ENCODE measurements around the gene LAMA3. TPM values are rescaled to one million over a fixed set of nuclear protein-coding genes. Genes with fewer than 3 reads are reported as not detected.

Gene LAMA3
- total and polyA plus RNA-seq, 2 experiments from 2014 or later, result 3.9 to 4.9 TPM

GRCh38 chr18:23835091-23835490 lies 145.8 kb downstream of the LAMA3 start:
- no peak overlapping the region for H3K4me3 ChIP-seq
- no peaks in the 10 kb centered on the region for H3K27me3 ChIP-seq (ENCODE audit: insufficient read depth)
- H3K4me3 Mint-ChIP-seq, result no peak overlapping the region
- DNase-seq (ENCODE audit: low spot score) (no peak), ATAC-seq (no peak)
- H3K9me2 ChIP-seq (ENCODE audit: insufficient read depth), result no peaks in the 10 kb centered on the region; the same call in none of the 2 replicates
- no peaks in the 10 kb centered on the region for H3K9me3 Mint-ChIP-seq
- no peaks in the 10 kb centered on the region for H3K36me3 ChIP-seq (ENCODE audit: insufficient read depth)
- no peaks in the 10 kb centered on the region for H3K79me2 ChIP-seq (replicated peaks; ENCODE audit: insufficient read depth)
- no peak overlapping the region for H3K4me2 ChIP-seq
- H2AFZ ChIP-seq, result no peak overlapping the region
- H3F3A ChIP-seq (replicated peaks; ENCODE audit: low read depth), result no peaks in the 10 kb centered on the region
- 0 out of 2 replicates have a peak, but pooled peaks cover 5% of the 10 kb centered on the region for H3K4me1 ChIP-seq (ENCODE audit: insufficient read depth)
- H3K4me1 Mint-ChIP-seq, result no peaks in the 10 kb centered on the region; the same call in 2 of the 3 replicates
- H3K27ac Mint-ChIP-seq, result no peak overlapping the region
- no peaks in the 10 kb centered on the region for H3K27me3 Mint-ChIP-seq (ENCODE audit: insufficient read depth, low read depth, poor library complexity)
- TF ChIP-seq EZH2phosphoT487 (IDR thresholded peaks at IDR 0.05; ENCODE audit: unreplicated experiment), result no peak
- TF ChIP-seq EZH2 (IDR thresholded peaks at IDR 0.05; ENCODE audit: low read depth, unreplicated experiment), result no peak
- TF ChIP-seq CREB1 (CRISPR knock-in tag; IDR thresholded peaks at IDR 0.05; ENCODE audit: low read depth), result no peak
- no peak for TF ChIP-seq JUNB (IDR thresholded peaks at IDR 0.05; ENCODE audit: unreplicated experiment)
- TF ChIP-seq ETS1 (IDR thresholded peaks at IDR 0.05), result no peak
- TF ChIP-seq POLR2AphosphoS5 (IDR thresholded peaks at IDR 0.05; ENCODE audit: low read depth), result no peak
- no peak for TF ChIP-seq ZNF331 (CRISPR knock-in tag; IDR thresholded peaks at IDR 0.05; ENCODE audit: low read depth)
- TF ChIP-seq, protein P1, sequence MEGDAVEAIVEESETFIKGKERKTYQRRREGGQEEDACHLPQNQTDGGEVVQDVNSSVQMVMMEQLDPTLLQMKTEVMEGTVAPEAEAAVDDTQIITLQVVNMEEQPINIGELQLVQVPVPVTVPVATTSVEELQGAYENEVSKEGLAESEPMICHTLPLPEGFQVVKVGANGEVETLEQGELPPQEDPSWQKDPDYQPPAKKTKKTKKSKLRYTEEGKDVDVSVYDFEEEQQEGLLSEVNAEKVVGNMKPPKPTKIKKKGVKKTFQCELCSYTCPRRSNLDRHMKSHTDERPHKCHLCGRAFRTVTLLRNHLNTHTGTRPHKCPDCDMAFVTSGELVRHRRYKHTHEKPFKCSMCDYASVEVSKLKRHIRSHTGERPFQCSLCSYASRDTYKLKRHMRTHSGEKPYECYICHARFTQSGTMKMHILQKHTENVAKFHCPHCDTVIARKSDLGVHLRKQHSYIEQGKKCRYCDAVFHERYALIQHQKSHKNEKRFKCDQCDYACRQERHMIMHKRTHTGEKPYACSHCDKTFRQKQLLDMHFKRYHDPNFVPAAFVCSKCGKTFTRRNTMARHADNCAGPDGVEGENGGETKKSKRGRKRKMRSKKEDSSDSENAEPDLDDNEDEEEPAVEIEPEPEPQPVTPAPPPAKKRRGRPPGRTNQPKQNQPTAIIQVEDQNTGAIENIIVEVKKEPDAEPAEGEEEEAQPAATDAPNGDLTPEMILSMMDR (conservative IDR thresholded peaks at IDR 0.05; ENCODE audit: low read depth in 2 of 2), result no peak
- TF ChIP-seq, protein P2, sequence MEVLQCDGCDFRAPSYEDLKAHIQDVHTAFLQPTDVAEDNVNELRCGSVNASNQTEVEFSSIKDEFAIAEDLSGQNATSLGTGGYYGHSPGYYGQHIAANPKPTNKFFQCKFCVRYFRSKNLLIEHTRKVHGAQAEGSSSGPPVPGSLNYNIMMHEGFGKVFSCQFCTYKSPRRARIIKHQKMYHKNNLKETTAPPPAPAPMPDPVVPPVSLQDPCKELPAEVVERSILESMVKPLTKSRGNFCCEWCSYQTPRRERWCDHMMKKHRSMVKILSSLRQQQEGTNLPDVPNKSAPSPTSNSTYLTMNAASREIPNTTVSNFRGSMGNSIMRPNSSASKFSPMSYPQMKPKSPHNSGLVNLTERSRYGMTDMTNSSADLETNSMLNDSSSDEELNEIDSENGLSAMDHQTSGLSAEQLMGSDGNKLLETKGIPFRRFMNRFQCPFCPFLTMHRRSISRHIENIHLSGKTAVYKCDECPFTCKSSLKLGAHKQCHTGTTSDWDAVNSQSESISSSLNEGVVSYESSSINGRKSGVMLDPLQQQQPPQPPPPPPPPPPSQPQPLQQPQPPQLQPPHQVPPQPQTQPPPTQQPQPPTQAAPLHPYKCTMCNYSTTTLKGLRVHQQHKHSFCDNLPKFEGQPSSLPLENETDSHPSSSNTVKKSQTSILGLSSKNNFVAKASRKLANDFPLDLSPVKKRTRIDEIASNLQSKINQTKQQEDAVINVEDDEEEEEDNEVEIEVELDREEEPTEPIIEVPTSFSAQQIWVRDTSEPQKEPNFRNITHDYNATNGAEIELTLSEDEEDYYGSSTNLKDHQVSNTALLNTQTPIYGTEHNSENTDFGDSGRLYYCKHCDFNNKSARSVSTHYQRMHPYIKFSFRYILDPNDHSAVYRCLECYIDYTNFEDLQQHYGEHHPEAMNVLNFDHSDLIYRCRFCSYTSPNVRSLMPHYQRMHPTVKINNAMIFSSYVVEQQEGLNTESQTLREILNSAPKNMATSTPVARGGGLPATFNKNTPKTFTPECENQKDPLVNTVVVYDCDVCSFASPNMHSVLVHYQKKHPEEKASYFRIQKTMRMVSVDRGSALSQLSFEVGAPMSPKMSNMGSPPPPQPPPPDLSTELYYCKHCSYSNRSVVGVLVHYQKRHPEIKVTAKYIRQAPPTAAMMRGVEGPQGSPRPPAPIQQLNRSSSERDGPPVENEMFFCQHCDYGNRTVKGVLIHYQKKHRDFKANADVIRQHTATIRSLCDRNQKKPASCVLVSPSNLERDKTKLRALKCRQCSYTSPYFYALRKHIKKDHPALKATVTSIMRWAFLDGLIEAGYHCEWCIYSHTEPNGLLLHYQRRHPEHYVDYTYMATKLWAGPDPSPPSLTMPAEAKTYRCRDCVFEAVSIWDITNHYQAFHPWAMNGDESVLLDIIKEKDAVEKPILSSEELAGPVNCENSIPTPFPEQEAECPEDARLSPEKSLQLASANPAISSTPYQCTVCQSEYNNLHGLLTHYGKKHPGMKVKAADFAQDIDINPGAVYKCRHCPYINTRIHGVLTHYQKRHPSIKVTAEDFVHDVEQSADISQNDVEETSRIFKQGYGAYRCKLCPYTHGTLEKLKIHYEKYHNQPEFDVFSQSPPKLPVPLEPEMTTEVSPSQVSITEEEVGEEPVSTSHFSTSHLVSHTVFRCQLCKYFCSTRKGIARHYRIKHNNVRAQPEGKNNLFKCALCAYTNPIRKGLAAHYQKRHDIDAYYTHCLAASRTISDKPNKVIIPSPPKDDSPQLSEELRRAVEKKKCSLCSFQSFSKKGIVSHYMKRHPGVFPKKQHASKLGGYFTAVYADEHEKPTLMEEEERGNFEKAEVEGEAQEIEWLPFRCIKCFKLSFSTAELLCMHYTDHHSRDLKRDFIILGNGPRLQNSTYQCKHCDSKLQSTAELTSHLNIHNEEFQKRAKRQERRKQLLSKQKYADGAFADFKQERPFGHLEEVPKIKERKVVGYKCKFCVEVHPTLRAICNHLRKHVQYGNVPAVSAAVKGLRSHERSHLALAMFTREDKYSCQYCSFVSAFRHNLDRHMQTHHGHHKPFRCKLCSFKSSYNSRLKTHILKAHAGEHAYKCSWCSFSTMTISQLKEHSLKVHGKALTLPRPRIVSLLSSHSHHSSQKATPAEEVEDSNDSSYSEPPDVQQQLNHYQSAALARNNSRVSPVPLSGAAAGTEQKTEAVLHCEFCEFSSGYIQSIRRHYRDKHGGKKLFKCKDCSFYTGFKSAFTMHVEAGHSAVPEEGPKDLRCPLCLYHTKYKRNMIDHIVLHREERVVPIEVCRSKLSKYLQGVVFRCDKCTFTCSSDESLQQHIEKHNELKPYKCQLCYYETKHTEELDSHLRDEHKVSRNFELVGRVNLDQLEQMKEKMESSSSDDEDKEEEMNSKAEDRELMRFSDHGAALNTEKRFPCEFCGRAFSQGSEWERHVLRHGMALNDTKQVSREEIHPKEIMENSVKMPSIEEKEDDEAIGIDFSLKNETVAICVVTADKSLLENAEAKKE (CRISPR knock-in tag; IDR thresholded peaks at IDR 0.05), result no peak
- TF ChIP-seq STAT1 (IDR thresholded peaks at IDR 0.05; ENCODE audit: unreplicated experiment), result no peak
- no peak for TF ChIP-seq ZNF114 (CRISPR knock-in tag; IDR thresholded peaks at IDR 0.05)
- TF ChIP-seq NANOG (IDR thresholded peaks at IDR 0.05; ENCODE audit: borderline replicate concordance), result no peak
- no peaks in the 10 kb centered on the region for H4K20me1 ChIP-seq (replicated peaks; ENCODE audit: insufficient read depth)
- no peak overlapping the region for H3K27ac ChIP-seq (ENCODE audit: low read depth)
- H3K36me3 Mint-ChIP-seq (ENCODE audit: low read depth), result no peaks in the 10 kb centered on the region
